IPS-18c (cell line): ENCODE measurements around the gene MIOX.

Source experiments
- H3K4me3 ChIP-seq: 2 replicates; pipeline ENCODE4 v1.7.0; 2013; ENCODE audit warnings: low read depth, mild to moderate bottlenecking, low read length, moderate library complexity; ENCODE audit not compliant: insufficient read depth
- H3K9me3 ChIP-seq: one replicate; pipeline ENCODE4 v1.6.1; 2013; ENCODE audit warnings: mild to moderate bottlenecking, low read length, moderate library complexity; ENCODE audit not compliant: control insufficient read depth, insufficient read depth

MIOX gene

GRCh38 chr22:50502628-50503474, 16.2 kb downstream of the MIOX start:
- no peak overlapping the region for H3K4me3 ChIP-seq
- peaks cover 3% of the 10 kb centered on the region for H3K9me3 ChIP-seq

- H3K4me3 ChIP-seq: no peak overlapping the region
- peaks cover 3% of the 10 kb centered on the region for H3K9me3 ChIP-seq
Observed at GRCh38 chr22:50503475-50504145, 17.0 kb downstream of the MIOX start.

- Histone ChIP-seq H3K9me3 (peaks cover 3% of the 10 kb centered on the region), H3K4me3 (no peak overlapping the region)
Observed at GRCh38 chr22:50504369-50505211, 17.9 kb downstream of the MIOX start.

- Histone ChIP-seq H3K9me3 (peaks cover 3% of the 10 kb centered on the region), H3K4me3 (no peak overlapping the region)
Observed at GRCh38 chr22:50505276-50505775, 18.7 kb downstream of the MIOX start.

GRCh38 chr22:50505776-50506610, 19.3 kb downstream of the MIOX start:
- Histone ChIP-seq H3K4me3 (peak overlapping the region; percentile 85; the same call in 1 of the 2 replicates), H3K9me3 (peaks cover 3% of the 10 kb centered on the region)

- Histone ChIP-seq H3K4me3 (peak overlapping the region; percentile 85), H3K9me3 (peaks cover 3% of the 10 kb centered on the region)
Observed at GRCh38 chr22:50506611-50507420, 20.2 kb downstream of the MIOX start.

- Histone ChIP-seq H3K4me3 (peak within 1 kb of the TSS; percentile 87), H3K9me3 (peaks cover 3% of the 10 kb centered on the region)
Observed at GRCh38 chr22:50507421-50507990, 20.8 kb downstream of the MIOX start, which contains the start of gene LMF2. TSS of gene LMF2 (minus strand) at chr22:50507702. CDS start at chr22:50507675, 27 bp downstream.

GRCh38 chr22:50507991-50508884, 21.6 kb downstream of the MIOX start, which contains the start of gene NCAPH2:
TSS of gene NCAPH2 (plus strand) at chr22:50508224. CDS start at chr22:50508338, 114 bp downstream.
- peak within 1 kb of the TSS; percentile 87 for H3K4me3 ChIP-seq
- H3K9me3 ChIP-seq: peaks cover 3% of the 10 kb centered on the region

GRCh38 chr22:50508897-50509296, 22.2 kb downstream of the MIOX start:
- Histone ChIP-seq H3K4me3 (peak overlapping the region; percentile 87), H3K9me3 (peaks cover 3% of the 10 kb centered on the region)

GRCh38 chr22:50513175-50513574, 26.5 kb downstream of the MIOX start:
- Histone ChIP-seq H3K9me3 (no peaks in the 10 kb centered on the region), H3K4me3 (no peak overlapping the region)

- Histone ChIP-seq H3K9me3 (no peaks in the 10 kb centered on the region), H3K4me3 (no peak overlapping the region)
Observed at GRCh38 chr22:50516068-50516467, 29.4 kb downstream of the MIOX start.

GRCh38 chr22:50516891-50517290, 30.2 kb downstream of the MIOX start:
- no peaks in the 10 kb centered on the region for H3K9me3 ChIP-seq
- H3K4me3 ChIP-seq: no peak overlapping the region

- Histone ChIP-seq H3K4me3 (no peak overlapping the region), H3K9me3 (no peaks in the 10 kb centered on the region)
Observed at GRCh38 chr22:50517495-50518260, 31.0 kb downstream of the MIOX start.

- Histone ChIP-seq H3K4me3 (no peak overlapping the region), H3K9me3 (no peaks in the 10 kb centered on the region)
Observed at GRCh38 chr22:50518606-50519005, 31.9 kb downstream of the MIOX start.
